ENCODE results near the gene PPP2R5E.

The PPP2R5E gene

DNA sequence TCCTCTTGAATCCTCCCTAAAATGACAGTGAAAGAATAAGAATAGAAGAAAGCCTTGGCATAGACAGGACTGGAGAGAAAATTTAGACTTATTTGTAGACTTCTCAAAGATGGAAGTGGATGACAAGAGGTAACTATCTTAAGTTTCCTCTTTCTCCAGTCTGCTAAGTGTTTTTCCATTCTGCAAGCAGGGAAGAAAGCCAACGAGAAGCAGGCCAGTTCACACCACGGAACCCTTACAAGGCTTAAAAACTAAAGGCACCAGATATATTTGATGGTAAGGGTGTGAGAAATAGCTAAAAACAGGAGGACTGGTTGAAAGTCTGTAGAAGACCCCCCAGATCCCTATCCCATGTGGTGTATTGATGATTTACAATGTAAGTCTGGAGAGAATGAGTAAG is 141.5 kb downstream of the PPP2R5E start:
- ATAC-seq = no peak
- TF ChIP-seq, protein P1, sequence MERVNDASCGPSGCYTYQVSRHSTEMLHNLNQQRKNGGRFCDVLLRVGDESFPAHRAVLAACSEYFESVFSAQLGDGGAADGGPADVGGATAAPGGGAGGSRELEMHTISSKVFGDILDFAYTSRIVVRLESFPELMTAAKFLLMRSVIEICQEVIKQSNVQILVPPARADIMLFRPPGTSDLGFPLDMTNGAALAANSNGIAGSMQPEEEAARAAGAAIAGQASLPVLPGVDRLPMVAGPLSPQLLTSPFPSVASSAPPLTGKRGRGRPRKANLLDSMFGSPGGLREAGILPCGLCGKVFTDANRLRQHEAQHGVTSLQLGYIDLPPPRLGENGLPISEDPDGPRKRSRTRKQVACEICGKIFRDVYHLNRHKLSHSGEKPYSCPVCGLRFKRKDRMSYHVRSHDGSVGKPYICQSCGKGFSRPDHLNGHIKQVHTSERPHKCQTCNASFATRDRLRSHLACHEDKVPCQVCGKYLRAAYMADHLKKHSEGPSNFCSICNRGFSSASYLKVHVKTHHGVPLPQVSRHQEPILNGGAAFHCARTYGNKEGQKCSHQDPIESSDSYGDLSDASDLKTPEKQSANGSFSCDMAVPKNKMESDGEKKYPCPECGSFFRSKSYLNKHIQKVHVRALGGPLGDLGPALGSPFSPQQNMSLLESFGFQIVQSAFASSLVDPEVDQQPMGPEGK (CRISPR knock-in tag; IDR thresholded peaks at IDR 0.05; ENCODE audit: borderline replicate concordance) = no peak
- TF ChIP-seq CREB5 (CRISPR knock-in tag; IDR thresholded peaks at IDR 0.05; ENCODE audit: low read depth) = no peak
- TF ChIP-seq ARNTL (CRISPR knock-in tag; IDR thresholded peaks at IDR 0.05; ENCODE audit: borderline replicate concordance, low read depth) = no peak
- TF ChIP-seq ZNF70 (CRISPR knock-in tag; IDR thresholded peaks at IDR 0.05) = no peak
- TF ChIP-seq, protein P2, sequence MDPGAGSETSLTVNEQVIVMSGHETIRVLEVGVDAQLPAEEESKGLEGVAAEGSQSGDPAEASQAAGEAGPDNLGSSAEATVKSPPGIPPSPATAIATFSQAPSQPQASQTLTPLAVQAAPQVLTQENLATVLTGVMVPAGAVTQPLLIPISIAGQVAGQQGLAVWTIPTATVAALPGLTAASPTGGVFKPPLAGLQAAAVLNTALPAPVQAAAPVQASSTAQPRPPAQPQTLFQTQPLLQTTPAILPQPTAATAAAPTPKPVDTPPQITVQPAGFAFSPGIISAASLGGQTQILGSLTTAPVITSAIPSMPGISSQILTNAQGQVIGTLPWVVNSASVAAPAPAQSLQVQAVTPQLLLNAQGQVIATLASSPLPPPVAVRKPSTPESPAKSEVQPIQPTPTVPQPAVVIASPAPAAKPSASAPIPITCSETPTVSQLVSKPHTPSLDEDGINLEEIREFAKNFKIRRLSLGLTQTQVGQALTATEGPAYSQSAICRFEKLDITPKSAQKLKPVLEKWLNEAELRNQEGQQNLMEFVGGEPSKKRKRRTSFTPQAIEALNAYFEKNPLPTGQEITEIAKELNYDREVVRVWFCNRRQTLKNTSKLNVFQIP (CRISPR knock-in tag; IDR thresholded peaks at IDR 0.05; ENCODE audit: borderline replicate concordance, low read depth) = no peak
- no peak for TF ChIP-seq TOX (CRISPR knock-in tag; IDR thresholded peaks at IDR 0.05; ENCODE audit: borderline replicate concordance)
- no peak for TF ChIP-seq ZFP3 (CRISPR knock-in tag; IDR thresholded peaks at IDR 0.05)
- TF ChIP-seq ZC3H10 (CRISPR knock-in tag; IDR thresholded peaks at IDR 0.05) = no peak
- no peak for TF ChIP-seq ESRRG (CRISPR knock-in tag; IDR thresholded peaks at IDR 0.05)
- TF ChIP-seq TSHZ2 (CRISPR knock-in tag; IDR thresholded peaks at IDR 0.05) = no peak
- no peak for TF ChIP-seq TCF4 (CRISPR knock-in tag; IDR thresholded peaks at IDR 0.05; ENCODE audit: borderline replicate concordance)
- TF ChIP-seq BACH2 (CRISPR knock-in tag; IDR thresholded peaks at IDR 0.05; ENCODE audit: borderline replicate concordance) = no peak
- no peak for TF ChIP-seq SNAI2 (CRISPR knock-in tag; IDR thresholded peaks at IDR 0.05)
- no peak for TF ChIP-seq PPARA (CRISPR knock-in tag; IDR thresholded peaks at IDR 0.05; ENCODE audit: borderline replicate concordance)
- TF ChIP-seq, protein P3, sequence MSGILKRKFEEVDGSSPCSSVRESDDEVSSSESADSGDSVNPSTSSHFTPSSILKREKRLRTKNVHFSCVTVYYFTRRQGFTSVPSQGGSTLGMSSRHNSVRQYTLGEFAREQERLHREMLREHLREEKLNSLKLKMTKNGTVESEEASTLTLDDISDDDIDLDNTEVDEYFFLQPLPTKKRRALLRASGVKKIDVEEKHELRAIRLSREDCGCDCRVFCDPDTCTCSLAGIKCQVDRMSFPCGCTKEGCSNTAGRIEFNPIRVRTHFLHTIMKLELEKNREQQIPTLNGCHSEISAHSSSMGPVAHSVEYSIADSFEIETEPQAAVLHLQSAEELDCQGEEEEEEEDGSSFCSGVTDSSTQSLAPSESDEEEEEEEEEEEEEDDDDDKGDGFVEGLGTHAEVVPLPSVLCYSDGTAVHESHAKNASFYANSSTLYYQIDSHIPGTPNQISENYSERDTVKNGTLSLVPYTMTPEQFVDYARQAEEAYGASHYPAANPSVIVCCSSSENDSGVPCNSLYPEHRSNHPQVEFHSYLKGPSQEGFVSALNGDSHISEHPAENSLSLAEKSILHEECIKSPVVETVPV (CRISPR knock-in tag; IDR thresholded peaks at IDR 0.05) = no peak
- no peak for TF ChIP-seq ISL1 (CRISPR knock-in tag; IDR thresholded peaks at IDR 0.05)
- TF ChIP-seq GLIS3 (CRISPR knock-in tag; IDR thresholded peaks at IDR 0.05) = no peak
- no peak for TF ChIP-seq ZNF8 (CRISPR knock-in tag; IDR thresholded peaks at IDR 0.05)

GRCh38 chr14:63398952-63399351 is 144.2 kb downstream of the PPP2R5E start:
- ATAC-seq = no peak
- no peak for TF ChIP-seq OSR1 (CRISPR knock-in tag; IDR thresholded peaks at IDR 0.05)

DNA sequence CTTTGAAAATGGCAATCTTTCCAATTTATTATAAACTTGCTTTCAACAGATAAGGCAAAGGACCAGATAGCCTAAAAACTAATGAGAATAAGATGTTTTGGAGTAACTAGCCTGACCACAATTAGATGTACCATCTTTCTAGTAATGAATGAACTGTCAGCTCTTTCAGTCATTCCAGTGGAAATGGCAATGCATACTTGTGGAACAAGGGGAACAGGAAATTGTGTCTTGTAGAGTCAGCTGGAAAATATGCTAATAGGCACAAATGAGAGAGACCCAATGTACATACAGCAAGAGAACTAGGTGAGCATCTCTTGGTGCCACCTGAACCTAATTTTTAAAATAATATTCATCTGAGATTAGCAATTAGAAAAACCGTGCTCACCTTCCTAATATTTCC is 148.3 kb downstream of the PPP2R5E start:
- TF ChIP-seq ZC3H10 (CRISPR knock-in tag; IDR thresholded peaks at IDR 0.05) = no peak
- no peak for ATAC-seq

GRCh38 chr14:63394432-63394831 is 148.7 kb downstream of the PPP2R5E start:
- TF ChIP-seq BACH2 (CRISPR knock-in tag; IDR thresholded peaks at IDR 0.05; ENCODE audit: borderline replicate concordance) (no peak), GLIS3 (CRISPR knock-in tag; IDR thresholded peaks at IDR 0.05) (no peak), ARNTL (CRISPR knock-in tag; IDR thresholded peaks at IDR 0.05; ENCODE audit: borderline replicate concordance, low read depth) (no peak)
- ATAC-seq = no peak
